ENCODE results near the gene UBAC1. TPM values are rescaled to one million over a fixed set of nuclear protein-coding genes. Genes with fewer than 3 reads are reported as not detected.
A peak's percentile ranks its signal among the peaks of the same experiment; 100 is the strongest.

The UBAC1 gene
- total and polyA plus RNA-seq, 9 of the 15 experiments (the other 6 are each of a cell fraction or from before 2014, with no cell fraction given), result 94.0 to 399 (median 228) TPM

DNA sequence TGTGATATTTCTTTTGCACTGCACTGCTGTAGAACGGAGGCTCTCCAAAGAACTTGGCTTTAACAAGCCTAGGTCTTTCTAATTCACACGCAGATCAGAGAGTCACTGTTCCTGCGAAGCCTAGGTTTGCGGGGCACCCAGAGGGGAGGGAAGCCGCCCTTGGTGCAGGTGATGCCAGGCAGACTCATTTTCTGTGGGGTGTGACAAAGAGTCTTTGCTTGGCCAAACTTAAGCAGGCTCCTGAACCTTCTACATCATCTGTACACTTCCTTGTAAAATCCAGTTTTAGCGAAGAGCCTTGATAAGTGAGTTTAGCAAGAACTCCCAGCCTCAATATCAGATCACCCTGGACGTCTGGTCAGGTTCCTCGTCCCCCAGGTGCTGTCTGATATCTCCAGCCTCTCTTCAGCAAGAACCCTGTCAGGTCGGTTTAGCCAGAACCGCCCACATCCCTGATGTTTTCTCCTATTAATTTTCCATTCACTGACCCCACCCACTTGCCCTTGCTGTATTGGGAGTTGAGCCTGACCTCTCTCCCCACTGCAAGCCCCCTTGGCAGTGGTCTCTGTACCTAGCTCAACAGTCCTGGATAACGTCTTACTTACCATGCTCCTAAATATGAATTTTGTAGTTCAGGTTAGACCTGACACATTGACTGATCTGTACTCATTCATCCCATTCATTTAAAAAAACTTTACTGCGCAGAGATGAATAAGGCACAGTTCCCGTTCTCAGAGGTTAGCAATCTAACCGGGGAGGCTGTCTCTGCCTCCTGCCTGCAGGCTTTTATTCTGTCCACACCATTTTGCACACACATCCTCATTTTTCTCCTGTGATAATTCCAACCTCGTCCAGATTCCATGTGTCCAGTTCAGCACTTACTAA is 880 bp upstream of the UBAC1 start:
- peak; percentile 67 for FAIRE-seq
- DNase-seq (ENCODE audit: extremely low read depth in 1 of 4, low spot score in 3 of 4), result peak in 2 of 4 experiments; percentile 65 to 79
- TF ChIP-seq CAMTA2 (CRISPR knock-in tag; conservative IDR thresholded peaks at IDR 0.05) (no peak), SPI1 (IDR thresholded peaks at IDR 0.05; ENCODE audit: borderline replicate concordance, low read depth, low read length) (peak; percentile 37; the same call in 1 of the 2 replicates), MYC (IDR thresholded peaks at IDR 0.05; ENCODE audit: low read depth, low read length) (0 out of 2 replicates have a peak, but pooled peaks have one; percentile 15), MYC (CRISPR knock-in tag; IDR thresholded peaks at IDR 0.05; ENCODE audit: borderline replicate concordance, low read depth) (no peak), KLF1 (tag; IDR thresholded peaks at IDR 0.05) (no peak), TOE1 (IDR thresholded peaks at IDR 0.05; ENCODE audit: borderline replicate concordance) (no peak), TOE1 (CRISPR knock-in tag; IDR thresholded peaks at IDR 0.05; ENCODE audit: borderline replicate concordance, low read depth) (0 out of 2 replicates have a peak, but pooled peaks have one; percentile 38), IRF2 (CRISPR knock-in tag; IDR thresholded peaks at IDR 0.05) (no peak), CREM (IDR thresholded peaks at IDR 0.05; ENCODE audit: low read depth) (no peak), NR3C1 (CRISPR knock-in tag; IDR thresholded peaks at IDR 0.05) (no peak)
- TF ChIP-seq, protein P1, sequence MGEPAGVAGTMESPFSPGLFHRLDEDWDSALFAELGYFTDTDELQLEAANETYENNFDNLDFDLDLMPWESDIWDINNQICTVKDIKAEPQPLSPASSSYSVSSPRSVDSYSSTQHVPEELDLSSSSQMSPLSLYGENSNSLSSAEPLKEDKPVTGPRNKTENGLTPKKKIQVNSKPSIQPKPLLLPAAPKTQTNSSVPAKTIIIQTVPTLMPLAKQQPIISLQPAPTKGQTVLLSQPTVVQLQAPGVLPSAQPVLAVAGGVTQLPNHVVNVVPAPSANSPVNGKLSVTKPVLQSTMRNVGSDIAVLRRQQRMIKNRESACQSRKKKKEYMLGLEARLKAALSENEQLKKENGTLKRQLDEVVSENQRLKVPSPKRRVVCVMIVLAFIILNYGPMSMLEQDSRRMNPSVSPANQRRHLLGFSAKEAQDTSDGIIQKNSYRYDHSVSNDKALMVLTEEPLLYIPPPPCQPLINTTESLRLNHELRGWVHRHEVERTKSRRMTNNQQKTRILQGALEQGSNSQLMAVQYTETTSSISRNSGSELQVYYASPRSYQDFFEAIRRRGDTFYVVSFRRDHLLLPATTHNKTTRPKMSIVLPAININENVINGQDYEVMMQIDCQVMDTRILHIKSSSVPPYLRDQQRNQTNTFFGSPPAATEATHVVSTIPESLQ (CRISPR knock-in tag; IDR thresholded peaks at IDR 0.05), result peak; percentile 41; the same call in 1 of the 2 replicates
- TF ChIP-seq, protein P2, sequence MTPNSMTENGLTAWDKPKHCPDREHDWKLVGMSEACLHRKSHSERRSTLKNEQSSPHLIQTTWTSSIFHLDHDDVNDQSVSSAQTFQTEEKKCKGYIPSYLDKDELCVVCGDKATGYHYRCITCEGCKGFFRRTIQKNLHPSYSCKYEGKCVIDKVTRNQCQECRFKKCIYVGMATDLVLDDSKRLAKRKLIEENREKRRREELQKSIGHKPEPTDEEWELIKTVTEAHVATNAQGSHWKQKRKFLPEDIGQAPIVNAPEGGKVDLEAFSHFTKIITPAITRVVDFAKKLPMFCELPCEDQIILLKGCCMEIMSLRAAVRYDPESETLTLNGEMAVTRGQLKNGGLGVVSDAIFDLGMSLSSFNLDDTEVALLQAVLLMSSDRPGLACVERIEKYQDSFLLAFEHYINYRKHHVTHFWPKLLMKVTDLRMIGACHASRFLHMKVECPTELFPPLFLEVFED (CRISPR knock-in tag; conservative IDR thresholded peaks at IDR 0.05), result no peak

More for the DNA sequence above, 880 bp upstream of the UBAC1 start:
- in situ Hi-C loops (cut with MboI) (no loop called here), intact Hi-C loops (cut with micrococcal nuclease) (loop anchor here (5.0 to 10.0 kb wide), 2 partner anchors 133 to 360 kb away; partner anchors contain the start of gene NACC2)
- H3K79me2 ChIP-seq (ENCODE audit: control insufficient read depth, insufficient read depth, low read length), result peaks cover 52% of the 10 kb centered on the region
- ATAC-seq, result no peak
- H3K27me3 ChIP-seq (ENCODE audit: control insufficient read depth in 2 of 2, insufficient read depth in 2 of 2, low read length in 2 of 2), result no peaks in the 10 kb centered on the region
- H3K27ac ChIP-seq (ENCODE audit: extremely low read depth, low read depth, low read length), result peak overlapping the region; percentile 81
- H3K4me3 ChIP-seq, result peak overlapping the region; percentile 44
- peak overlapping the region; percentile 82 for H2AFZ ChIP-seq (ENCODE audit: low read depth, low read length)
- H3K9me3 ChIP-seq (replicated peaks; ENCODE audit: control insufficient read depth, insufficient read depth, low read depth, low read length), result no peaks in the 10 kb centered on the region
- peak overlapping the region; percentile 81 to 83; a peak in 3 of 4 replicates for H3K9ac ChIP-seq (ENCODE audit: insufficient read depth in 1 of 2, low read depth in 2 of 2, low read length in 2 of 2)
- ChIA-PET POLR2A (interaction anchor here (0.6 to 1.5 kb wide), 4 partner anchors 10 to 1370 kb away, joined by 3 to 7 read pairs (median 5); no protein-coding TSS in a partner anchor), CTCF (ENCODE audit: low intra/inter-chr PET ratio) (no interaction called here)
- 7% methylated on average over 15 of the region's 15 CpGs for WGBS (ENCODE audit: insufficient coverage, low coverage, missing lambda C conversion rate)
- peaks cover 7% of the 10 kb centered on the region for H4K20me1 ChIP-seq (replicated peaks; ENCODE audit: control insufficient read depth, insufficient read depth, low read length)
- H3K36me3 ChIP-seq (ENCODE audit: control insufficient read depth, insufficient read depth, low read length), result peaks cover 26% of the 10 kb centered on the region
- peaks cover 14 to 42% of the 10 kb centered on the region in 2 experiments for H3K4me1 ChIP-seq (replicated peaks in 1 of 2; ENCODE audit: control insufficient read depth in 2 of 2, insufficient read depth in 2 of 2, low read length in 2 of 2)
- no peaks in the 10 kb centered on the region for H3K9me1 ChIP-seq (ENCODE audit: control insufficient read depth, insufficient read depth, low read length)
- H3K4me2 ChIP-seq (ENCODE audit: insufficient read depth, low read length), result peak overlapping the region; percentile 90
- TSS peak; percentile 75 for BruUV-seq (replicated peaks)
